Measurements from ENCODE around the gene TOMM22. TPM values are rescaled to one million over a fixed set of nuclear protein-coding genes. Genes with fewer than 3 reads are reported as not detected.

TOMM22 gene
- total and polyA plus RNA-seq, 2 experiments from 2014 or later, result 84.0 to 131 TPM

- H2AFZ ChIP-seq, result no peak overlapping the region
- H3K27ac ChIP-seq (ENCODE audit: low read depth), result no peak overlapping the region
- no peak for ATAC-seq
- H3K4me1 ChIP-seq (ENCODE audit: insufficient read depth), result no peaks in the 10 kb centered on the region
- no peak for TF ChIP-seq ZNF114 (CRISPR knock-in tag; IDR thresholded peaks at IDR 0.05)
- H3K27me3 ChIP-seq (ENCODE audit: insufficient read depth), result no peaks in the 10 kb centered on the region
- no peaks in the 10 kb centered on the region for H3K79me2 ChIP-seq (replicated peaks; ENCODE audit: insufficient read depth)
- Mint-ChIP-seq H3K36me3 (ENCODE audit: low read depth) (peaks cover 21% of the 10 kb centered on the region), H3K4me3 (no peak overlapping the region), H3K4me1 (no peaks in the 10 kb centered on the region), H3K9me3 (no peaks in the 10 kb centered on the region), H3K27ac (no peak overlapping the region), H3K27me3 (ENCODE audit: insufficient read depth, low read depth, poor library complexity) (peaks cover 9% of the 10 kb centered on the region)
- no peaks in the 10 kb centered on the region for H3F3A ChIP-seq (replicated peaks; ENCODE audit: low read depth)
- no peak overlapping the region for H3K4me2 ChIP-seq
- H3K9me2 ChIP-seq (ENCODE audit: insufficient read depth), result no peaks in the 10 kb centered on the region
- DNase-seq (ENCODE audit: low spot score), result no peak
- H3K4me3 ChIP-seq, result no peak overlapping the region
- no peaks in the 10 kb centered on the region for H4K20me1 ChIP-seq (replicated peaks; ENCODE audit: insufficient read depth)
- no peaks in the 10 kb centered on the region for H3K36me3 ChIP-seq (ENCODE audit: insufficient read depth)
Measured at GRCh38 chr22:38675833-38676232, 5.9 kb upstream of the TOMM22 start.

GRCh38 chr22:38684895-38685294, 3.1 kb downstream of the TOMM22 start:
- Histone ChIP-seq H3K79me2 (replicated peaks; ENCODE audit: insufficient read depth) (peaks cover 11% of the 10 kb centered on the region), H3K27ac (ENCODE audit: low read depth) (no peak overlapping the region), H4K20me1 (replicated peaks; ENCODE audit: insufficient read depth) (peaks cover 10% of the 10 kb centered on the region), H3K4me2 (no peak overlapping the region), H3F3A (replicated peaks; ENCODE audit: low read depth) (peaks cover 13% of the 10 kb centered on the region; the same call in 1 of the 2 replicates), H3K36me3 (ENCODE audit: insufficient read depth) (peaks cover 25% of the 10 kb centered on the region; the same call in 1 of the 2 replicates), H3K4me3 (no peak overlapping the region), H3K4me1 (ENCODE audit: insufficient read depth) (no peaks in the 10 kb centered on the region; the same call in 1 of the 2 replicates), H2AFZ (no peak overlapping the region), H3K27me3 (ENCODE audit: insufficient read depth) (no peaks in the 10 kb centered on the region), H3K9me2 (ENCODE audit: insufficient read depth) (peaks cover 4% of the 10 kb centered on the region)
- Mint-ChIP-seq H3K27me3 (ENCODE audit: insufficient read depth, low read depth, poor library complexity) (peaks cover 12% of the 10 kb centered on the region), H3K4me1 (peaks cover 5% of the 10 kb centered on the region), H3K4me3 (no peak overlapping the region), H3K36me3 (ENCODE audit: low read depth) (peaks cover 63% of the 10 kb centered on the region), H3K9me3 (peaks cover 22% of the 10 kb centered on the region), H3K27ac (no peak overlapping the region)
- DNase-seq (ENCODE audit: low spot score), result no peak
- ATAC-seq, result no peak
- no peak for TF ChIP-seq ZNF462 (CRISPR knock-in tag; IDR thresholded peaks at IDR 0.05)
- TF ChIP-seq ZNF114 (CRISPR knock-in tag; IDR thresholded peaks at IDR 0.05), result no peak
- TF ChIP-seq ETS1 (IDR thresholded peaks at IDR 0.05), result no peak
- no peak for TF ChIP-seq NANOG (IDR thresholded peaks at IDR 0.05; ENCODE audit: borderline replicate concordance)
- TF ChIP-seq EZH2phosphoT487 (IDR thresholded peaks at IDR 0.05; ENCODE audit: unreplicated experiment), result no peak
- no peak for TF ChIP-seq STAT1 (IDR thresholded peaks at IDR 0.05; ENCODE audit: unreplicated experiment)
- TF ChIP-seq ZNF331 (CRISPR knock-in tag; IDR thresholded peaks at IDR 0.05; ENCODE audit: low read depth), result no peak
- no peak for TF ChIP-seq CTCF (conservative IDR thresholded peaks at IDR 0.05; ENCODE audit: low read depth in 2 of 2)
- no peak for TF ChIP-seq EZH2 (IDR thresholded peaks at IDR 0.05; ENCODE audit: low read depth, unreplicated experiment)
- TF ChIP-seq POLR2AphosphoS5 (IDR thresholded peaks at IDR 0.05; ENCODE audit: low read depth), result no peak
- TF ChIP-seq CREB1 (CRISPR knock-in tag; IDR thresholded peaks at IDR 0.05; ENCODE audit: low read depth), result no peak

Measured in GM23338 (cell line).